Occipital lobe (tissue), 2 donors: ENCODE results near the gene FMNL2. TPM values are rescaled to one million over a fixed set of nuclear protein-coding genes. Genes with fewer than 3 reads are reported as not detected.
"Not testable (repeated sequence)": the region's sequence is repeated elsewhere in the genome, so short reads cannot be mapped to it uniquely, and the experiment has no call there.

Source experiments
- DNase-seq: peaks from one replicate; lab custom pipeline; 2025; lab: John Stamatoyannopoulos, UW
- total RNA-seq: library from RNA; depleted of rRNA; stranded (reverse); fragments of >200 nt; gene quantifications from one replicate; pipeline ENCODE4 v1.2.3, GENCODE V29; 2014

The FMNL2 gene
- total RNA-seq, 1 donor from 2014 or later: 114 TPM

- DNase-seq: no peak
Measured at GRCh38 chr2:152375174-152375573, 40.2 kb downstream of the FMNL2 start.

- DNase-seq: no peak
Measured at GRCh38 chr2:152376385-152376784, 41.4 kb downstream of the FMNL2 start.

GRCh38 chr2:152376968-152377367 lies 42.0 kb downstream of the FMNL2 start:
- no peak for DNase-seq

GRCh38 chr2:152379089-152379488 lies 44.1 kb downstream of the FMNL2 start:
- DNase-seq: no peak

- DNase-seq: no peak
Measured at GRCh38 chr2:152380261-152381055, 45.5 kb downstream of the FMNL2 start.

GRCh38 chr2:152383702-152384101 lies 48.7 kb downstream of the FMNL2 start:
- DNase-seq: no peak

- no peak for DNase-seq
Measured at GRCh38 chr2:152384992-152385391, 50.0 kb downstream of the FMNL2 start.

GRCh38 chr2:152385650-152386049 lies 50.7 kb downstream of the FMNL2 start:
- DNase-seq: no peak

GRCh38 chr2:152386266-152386665 lies 51.3 kb downstream of the FMNL2 start:
- DNase-seq: no peak

GRCh38 chr2:152387041-152387440 lies 52.1 kb downstream of the FMNL2 start:
- no peak for DNase-seq

GRCh38 chr2:152388269-152388668 lies 53.3 kb downstream of the FMNL2 start:
- not testable (repeated sequence) for DNase-seq

GRCh38 chr2:152389483-152389882 lies 54.5 kb downstream of the FMNL2 start:
- DNase-seq: peak; percentile 24

GRCh38 chr2:152390837-152391236 lies 55.9 kb downstream of the FMNL2 start:
- no peak for DNase-seq

- DNase-seq: no peak
Measured at GRCh38 chr2:152391318-152391717, 56.3 kb downstream of the FMNL2 start.

- no peak for DNase-seq
Measured at GRCh38 chr2:152393377-152393776, 58.4 kb downstream of the FMNL2 start.

GRCh38 chr2:152394326-152394725 lies 59.4 kb downstream of the FMNL2 start:
- no peak for DNase-seq

GRCh38 chr2:152395103-152395502 lies 60.1 kb downstream of the FMNL2 start:
- no peak for DNase-seq

- DNase-seq: no peak
Measured at GRCh38 chr2:152395572-152395971, 60.6 kb downstream of the FMNL2 start.

GRCh38 chr2:152396051-152396511 lies 61.1 kb downstream of the FMNL2 start:
- no peak for DNase-seq

- no peak for DNase-seq
Measured at GRCh38 chr2:152396763-152397162, 61.8 kb downstream of the FMNL2 start.

GRCh38 chr2:152399003-152399402 lies 64.0 kb downstream of the FMNL2 start:
- no peak for DNase-seq

GRCh38 chr2:152400607-152401214 lies 65.7 kb downstream of the FMNL2 start:
- no peak for DNase-seq
